NCI-H510A (cell line): ENCODE results near the gene MROH2A.
"Not testable (repeated sequence)": the region's sequence is repeated elsewhere in the genome, so short reads cannot be mapped to it uniquely, and the experiment has no call there.

Experiments
- DNase-seq: peaks from one replicate; lab custom pipeline; 2025; lab: John Stamatoyannopoulos, UW

The MROH2A gene, protein sequence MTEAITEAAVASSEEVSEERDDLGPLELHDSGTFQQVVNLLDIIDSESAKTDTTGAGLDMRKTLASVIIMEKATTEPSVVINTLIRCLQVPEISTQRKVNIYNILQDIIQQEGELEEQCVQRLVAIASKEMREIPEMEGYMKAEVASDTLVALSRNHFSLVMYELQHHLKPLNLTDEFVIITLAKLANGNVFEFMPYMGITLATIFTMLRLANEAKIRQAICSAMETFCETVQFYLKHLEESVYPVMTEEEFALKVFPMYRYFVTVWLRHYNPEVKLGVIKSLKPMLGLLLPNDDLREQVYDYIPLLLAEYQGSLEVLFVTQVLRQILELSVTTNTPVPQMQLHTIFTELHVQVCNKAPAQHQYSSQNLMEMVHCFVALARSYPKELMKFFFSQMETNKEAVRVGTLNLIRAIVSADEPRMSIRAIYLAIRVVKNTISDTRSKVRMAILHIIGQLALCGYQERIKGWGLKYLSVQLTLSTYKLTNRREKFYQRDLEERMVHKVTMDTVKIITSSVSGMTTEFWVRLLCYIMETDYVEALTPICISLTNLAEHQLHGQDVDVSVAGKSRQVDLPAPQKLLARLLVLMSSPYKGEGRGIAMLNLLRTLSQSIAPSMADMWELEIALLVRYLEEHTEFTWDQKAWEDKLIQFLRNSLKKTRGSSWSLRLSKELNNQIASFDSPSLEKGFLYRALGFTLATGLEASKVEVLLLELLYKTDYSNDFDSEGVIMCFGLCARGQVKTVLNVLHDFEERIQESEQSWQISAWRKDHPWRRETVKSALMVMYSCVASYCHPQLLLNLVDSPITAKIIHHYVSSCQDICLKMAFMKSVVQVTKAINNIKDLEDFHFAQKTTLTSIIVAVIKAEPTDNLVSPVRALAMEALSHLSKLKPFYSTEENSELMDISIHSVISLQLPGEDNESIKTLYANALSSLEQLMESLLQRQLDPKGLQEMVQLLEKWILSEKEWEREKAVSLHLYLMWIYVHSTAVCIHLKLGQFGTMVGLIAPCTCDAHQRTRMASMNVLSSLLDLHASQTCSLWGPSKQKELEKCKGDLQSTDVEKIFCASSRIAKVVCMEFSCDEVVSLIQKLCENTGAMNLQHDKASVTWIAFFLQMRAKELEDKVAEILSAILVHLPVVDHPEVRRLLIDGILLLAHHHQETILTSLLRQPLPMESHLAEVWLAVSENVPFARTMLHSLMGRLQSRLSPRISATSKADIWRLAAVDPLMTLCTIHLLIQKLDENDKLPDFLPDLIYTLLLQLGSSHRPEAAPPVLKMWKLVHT (N-terminal part only)

DNA sequence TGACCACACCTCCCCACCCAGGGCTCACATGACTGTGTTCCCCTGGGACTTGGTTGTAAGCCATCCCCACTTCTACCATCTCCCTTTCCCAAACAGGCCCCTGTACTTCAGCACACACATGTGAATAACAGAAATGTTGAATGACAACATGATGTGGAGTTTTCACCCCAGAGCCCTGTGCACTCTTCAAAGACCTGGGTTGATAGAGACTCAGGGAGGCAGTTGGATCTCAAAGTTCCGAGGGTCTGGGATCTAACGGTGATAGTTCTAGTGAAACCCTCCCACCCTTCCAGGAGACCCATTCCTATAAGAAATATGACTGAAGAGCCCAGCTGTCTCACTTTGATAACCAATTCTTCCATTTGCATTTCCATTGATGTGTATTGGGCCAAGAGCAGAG is at the start of gene MROH2A:
Gene MROH2A, plus strand, starts transcription at position 301 of the 400 bp plus-strand sequence. CDS start 1,029 bp downstream, outside the sequence.
- DNase-seq, result no peak

DNA sequence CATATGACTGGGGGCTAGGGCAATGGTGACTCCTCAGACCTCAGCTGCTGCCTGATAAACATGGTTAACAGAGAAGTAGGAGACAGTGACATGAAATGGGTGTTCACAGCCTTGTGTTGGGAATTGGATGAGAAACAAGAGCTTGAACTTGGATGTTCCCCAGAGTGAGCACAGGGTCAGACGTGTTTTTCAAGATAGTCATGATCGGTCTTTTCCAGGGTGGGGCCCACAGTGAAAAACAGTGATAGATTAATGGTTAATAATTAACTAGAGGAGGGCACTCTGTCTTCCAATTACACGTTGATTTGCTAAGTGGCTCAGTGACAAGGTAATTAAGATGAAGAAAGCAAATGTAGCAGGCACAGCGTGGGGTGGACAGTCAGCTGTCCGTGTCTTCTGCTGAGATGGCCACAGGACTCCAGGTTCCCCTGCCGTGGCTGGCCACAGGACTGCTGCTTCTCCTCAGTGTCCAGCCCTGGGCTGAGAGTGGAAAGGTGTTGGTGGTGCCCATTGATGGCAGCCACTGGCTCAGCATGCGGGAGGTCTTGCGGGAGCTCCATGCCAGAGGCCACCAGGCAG is 49.3 kb upstream of the MROH2A start, which contains the start of gene UGT1A3:
Gene UGT1A3, plus strand, starts transcription at position 320 of the 579 bp plus-strand sequence. Its CDS starts 85 bp downstream, at position 405.
- DNase-seq, result no peak

DNA sequence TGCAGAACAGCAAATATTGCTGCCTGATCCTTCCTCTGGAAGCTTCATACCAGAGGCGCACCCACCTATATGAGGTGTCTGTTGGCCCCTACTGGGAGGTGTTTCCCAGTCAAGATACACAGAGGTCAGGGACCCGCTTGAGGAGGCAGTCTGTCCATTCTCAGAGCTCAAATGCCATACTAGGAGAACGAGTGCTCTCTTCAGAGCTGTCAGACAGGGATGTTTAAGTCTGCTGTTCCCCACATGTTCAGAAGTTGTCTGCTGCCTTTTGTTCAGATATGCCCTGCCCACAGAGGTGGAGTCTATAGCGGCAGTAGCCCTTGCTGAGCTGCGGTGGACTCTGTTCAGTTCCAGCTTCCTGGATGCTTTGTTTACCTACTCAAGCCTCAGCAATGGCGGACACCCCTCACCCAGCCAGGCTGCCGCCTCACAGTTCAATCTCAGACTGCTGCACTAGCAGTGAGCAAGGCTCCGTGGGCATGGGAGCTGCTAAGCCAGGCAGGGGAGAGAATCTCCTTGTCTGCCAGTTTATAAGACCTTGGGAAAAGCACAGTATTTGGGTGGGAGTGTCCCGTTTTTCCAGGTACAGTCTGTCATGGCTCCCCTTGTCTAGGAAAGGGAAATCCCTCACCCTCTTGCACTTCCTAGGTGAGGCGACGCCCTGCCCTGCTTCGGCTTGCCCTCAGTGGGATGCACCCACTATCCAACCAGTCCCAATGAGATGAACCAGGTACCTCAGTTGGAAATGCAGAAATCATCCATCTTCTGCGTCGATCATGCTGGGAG is 41.1 kb upstream of the MROH2A start:
- DNase-seq, result not testable (repeated sequence)

DNA sequence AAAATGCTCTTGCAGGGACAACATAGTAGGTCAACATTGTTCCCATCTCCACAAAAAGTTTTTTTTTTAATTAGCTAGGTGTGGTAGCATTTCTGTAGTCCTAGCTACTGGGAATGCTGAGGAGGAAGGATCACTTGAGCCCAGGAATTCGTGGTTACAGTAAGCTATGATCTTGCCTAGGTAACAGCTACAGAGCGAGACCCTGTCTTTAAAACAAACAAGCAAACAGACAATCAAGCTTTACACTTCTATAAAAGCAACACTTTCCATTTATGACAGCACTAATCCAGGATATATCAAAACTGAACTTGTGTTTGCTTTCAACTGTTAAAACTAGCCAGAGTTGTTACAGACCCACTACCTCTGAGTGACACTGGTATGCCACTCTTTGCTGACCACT is 37.3 kb upstream of the MROH2A start:
- no peak for DNase-seq

DNA sequence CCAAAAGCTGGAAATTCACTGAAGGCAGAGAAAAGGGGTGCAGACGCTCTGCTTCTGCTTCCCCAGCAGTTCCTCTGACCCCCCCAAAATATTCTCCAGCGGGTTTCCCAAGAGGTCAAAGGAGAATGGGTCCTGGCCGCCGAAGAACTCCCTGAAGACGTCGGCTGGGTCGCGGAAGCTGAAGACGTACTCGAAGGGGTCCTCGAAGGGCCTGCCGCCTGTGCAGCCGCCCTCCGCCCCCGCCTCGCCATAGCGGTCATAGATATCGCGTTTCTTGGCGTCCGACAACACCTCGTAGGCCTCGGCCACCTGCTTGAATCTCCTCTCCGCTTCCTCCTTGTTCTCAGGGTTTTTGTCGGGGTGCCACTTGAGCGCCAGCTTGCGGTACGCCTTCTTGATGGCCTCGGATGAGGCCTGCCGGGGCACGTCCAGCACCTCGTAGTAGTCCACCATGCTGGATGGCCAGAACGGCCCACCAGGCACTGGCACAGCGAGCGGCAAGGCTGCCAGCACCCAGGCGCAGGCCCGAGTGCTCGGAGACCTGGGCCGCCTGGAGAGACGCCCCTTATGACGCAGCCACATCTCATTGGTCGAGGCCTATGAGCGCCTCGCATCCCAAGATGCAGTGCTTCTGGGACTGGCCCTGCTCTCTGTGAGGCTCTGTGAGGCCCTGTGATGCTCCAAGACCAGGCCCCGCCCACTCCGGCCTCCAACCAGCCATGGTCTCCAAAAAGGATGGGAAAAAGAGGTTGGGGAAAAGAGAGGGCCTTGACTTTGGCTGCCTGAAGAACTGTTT is 34.5 kb upstream of the MROH2A start:
- DNase-seq, result no peak

DNA sequence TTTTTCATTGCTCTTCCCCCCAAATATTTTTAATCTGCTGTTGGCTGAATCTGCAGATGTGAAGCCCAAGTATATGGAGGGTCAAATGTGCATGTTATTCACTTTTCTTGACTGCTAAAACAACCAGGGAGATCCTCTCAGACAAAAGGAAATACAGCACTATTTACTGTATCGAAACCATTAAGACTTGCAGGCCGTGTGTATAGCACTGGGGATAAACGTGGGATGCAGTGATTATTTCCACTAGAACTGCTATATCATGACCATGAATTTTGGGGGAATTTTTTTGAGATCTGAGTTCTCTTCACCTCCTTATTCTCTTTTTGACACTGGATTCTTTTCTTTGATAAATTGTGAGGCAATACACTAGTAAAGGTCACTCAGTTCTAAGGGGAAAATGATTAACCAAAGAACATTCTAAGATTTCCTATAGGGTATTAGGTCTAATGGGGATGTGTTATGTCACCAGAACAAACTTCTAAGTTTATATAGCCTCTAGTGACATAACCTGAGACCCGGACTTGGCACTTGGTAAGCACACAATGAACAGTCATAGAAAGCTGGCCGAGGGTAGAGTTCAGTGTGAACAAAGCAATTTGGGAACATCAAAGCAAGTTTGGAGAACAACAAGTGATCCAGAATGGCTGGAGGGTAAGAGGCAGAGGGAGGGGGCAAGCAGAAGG is 32.9 kb upstream of the MROH2A start:
- no peak for DNase-seq

DNA sequence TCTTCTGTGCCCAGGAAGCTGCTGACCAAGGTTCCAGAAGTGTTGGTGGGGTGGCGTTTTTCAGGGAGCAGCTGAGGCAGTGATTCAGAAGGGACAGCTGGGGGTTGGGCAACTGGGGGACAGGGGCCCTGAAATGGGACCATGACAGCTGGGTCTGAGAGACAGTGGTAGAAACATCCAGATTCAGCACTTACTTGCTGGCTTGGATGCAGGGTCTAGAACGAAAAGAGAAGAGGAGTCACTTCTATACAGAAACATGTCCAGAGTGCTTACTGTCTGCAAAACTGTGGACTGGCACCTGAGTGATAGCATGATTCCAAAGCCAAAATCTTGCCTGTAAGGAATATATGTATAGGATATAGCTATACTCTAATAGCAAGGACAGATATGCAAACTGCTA is 32.3 kb upstream of the MROH2A start:
- not testable (repeated sequence) for DNase-seq

DNA sequence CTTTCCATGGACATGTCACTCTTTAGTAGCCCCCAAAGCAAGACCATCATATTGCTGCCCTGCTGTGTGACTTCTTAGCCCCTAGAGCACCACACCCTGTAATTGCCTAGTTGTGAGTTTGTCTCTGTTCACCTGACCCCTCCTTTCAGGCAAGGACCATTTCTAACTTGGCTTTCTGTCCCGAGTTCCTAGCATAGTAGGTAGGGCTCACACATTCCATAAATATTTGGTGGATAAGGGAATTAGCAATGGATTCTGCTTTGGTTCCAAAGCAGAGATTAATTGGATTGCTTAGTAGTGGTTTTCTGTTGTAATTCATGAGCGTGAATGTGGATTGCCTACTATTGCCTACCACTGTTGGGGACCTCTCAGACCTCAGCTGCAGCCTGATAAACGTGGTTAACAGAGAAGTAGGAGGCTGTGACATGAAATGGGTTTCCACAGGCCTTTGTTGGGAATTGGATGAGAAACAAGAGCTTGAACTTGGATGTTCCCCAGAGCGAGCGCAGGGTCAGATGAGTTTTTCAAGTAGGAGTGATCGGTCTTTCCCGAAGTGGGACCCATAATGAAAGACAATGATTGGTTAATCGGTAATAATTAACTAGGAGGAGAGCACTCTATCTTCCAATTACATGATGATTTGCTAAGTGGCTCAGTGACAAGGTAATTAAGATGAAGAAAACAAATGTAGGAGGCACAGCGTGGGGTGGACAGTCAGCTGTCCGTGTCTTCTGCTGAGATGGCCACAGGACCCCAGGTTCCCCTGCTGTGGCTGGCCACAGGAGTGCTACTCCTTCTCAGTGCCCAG is 31.5 kb upstream of the MROH2A start:
- DNase-seq, result no peak

DNA sequence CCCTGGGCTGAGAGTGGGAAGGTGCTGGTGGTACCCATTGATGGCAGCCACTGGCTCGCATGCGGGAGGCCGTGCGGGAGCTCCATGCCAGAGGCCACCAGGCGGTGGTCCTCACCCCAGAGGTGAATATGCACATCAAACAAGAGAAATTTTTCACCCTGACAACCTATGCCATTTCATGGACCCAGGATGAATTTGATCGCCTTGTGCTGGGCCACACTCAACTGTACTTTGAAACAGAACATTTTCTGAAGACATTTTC is 30.9 kb upstream of the MROH2A start:
- no peak for DNase-seq

DNA sequence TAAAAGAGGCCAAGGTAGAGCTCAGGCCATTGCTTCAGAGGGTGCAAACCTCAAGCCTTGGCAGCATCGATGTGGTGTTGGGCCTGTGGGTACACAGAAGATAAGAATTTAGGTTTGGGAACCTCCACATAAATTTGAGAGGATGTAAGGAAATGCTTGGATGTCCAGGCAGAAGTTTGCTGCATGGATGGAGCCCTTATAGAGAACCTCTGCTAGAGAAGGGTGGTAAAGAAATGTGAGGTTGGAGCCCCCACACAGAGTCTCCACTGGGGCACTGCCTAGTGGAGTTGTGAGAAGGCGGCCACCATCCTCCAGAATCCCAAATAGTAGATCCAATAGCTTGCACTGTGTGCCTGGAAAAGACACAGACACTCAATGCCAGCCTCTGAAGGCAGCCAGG is 27.4 kb upstream of the MROH2A start:
- not testable (repeated sequence) for DNase-seq

DNA sequence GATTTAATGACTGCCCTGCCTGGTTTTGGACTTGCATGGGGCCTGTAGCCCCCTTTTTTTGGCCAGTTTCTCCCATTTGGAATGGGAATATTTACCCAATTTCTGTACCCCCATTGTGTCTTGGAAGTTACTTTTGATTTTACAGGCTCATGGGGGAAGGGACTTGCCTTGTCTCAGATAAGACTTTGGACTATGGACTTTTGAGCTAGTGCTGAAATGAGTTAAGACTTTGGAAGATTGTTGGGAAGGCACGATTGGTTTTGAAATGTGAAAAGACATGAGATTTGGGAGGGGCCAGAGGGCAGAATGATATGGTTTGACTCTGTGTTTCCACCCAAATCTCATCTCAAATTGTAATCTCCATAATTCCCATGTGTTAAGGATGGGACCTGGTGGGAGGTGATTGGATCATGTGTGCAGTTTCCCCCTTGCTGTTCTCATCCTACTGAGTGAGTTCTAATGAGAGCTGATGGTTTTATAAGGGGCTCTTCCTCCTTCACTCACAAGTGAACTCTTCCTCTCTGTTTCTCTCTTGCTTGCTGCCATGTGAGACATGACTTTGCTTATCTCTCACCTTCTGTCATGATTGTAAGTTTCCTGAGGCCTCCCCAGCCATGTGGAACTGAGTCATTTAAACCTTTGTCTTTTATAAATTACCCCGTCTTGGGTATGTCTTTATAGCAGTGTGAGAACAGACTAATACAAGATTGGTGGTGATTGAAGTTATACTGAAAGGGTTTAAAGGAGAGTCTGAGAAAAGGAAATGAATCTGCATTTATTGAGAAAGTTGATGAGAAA is 26.7 kb upstream of the MROH2A start:
- not testable (repeated sequence) for DNase-seq

DNA sequence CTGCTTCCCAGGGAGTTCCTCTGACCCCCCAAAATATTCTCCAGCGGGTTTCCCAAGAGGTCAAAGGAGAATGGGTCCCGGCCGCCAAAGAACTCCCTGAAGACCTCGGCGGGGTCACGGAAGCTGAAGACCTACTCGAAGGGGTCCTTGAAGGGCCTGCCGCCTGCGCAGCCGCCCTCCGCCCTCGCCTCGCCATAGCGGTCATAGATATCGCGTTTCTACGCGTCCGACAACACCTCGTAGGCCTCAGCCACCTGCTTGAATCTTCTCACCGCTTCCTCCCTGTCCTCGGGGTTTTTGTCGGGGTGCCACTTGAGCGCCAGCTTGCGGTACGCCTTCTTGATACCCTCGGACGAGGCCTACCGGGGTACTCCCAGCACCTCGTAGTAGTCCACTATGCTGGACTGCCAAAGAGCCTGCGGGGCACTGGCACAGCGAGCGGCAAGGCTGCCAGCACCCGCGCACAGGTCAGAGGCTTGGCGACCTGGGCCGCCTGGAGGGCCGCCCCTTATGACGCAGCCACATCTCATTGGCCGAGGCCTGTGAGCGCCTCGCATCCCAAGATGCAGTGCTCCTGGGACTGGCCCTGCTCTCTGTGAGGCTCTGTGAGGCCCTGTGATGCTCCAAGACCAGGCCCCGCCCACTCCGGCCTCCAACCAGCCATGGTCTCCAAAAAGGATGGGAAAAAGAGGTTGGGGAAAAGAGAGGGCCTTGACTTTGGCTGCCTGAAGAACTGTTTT is 23.1 kb upstream of the MROH2A start:
- DNase-seq, result no peak

DNA sequence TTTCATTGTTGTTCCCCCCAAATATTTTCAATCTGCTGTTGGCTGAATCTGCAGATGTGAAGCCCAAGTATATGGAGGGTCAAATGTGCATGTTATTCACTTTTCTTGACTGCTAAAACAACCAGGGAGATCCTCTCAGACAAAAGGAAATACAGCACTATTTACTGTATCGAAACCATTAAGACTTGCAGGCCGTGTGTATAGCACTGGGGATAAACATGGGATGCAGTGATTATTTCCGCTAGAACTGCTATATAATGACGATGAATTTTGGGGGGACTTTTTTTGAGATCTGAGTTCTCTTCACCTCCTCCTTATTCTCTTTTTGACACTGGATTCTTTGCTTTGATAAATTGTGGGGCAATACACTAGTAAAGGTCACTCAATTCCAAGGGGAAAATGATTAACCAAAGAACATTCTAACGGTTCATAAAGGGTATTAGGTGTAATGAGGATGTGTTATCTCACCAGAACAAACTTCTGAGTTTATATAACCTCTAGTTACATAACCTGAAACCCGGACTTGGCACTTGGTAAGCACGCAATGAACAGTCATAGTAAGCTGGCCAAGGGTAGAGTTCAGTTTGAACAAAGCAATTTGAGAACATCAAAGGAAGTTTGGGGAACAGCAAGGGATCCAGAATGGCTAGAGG is 21.6 kb upstream of the MROH2A start:
- no peak for DNase-seq

DNA sequence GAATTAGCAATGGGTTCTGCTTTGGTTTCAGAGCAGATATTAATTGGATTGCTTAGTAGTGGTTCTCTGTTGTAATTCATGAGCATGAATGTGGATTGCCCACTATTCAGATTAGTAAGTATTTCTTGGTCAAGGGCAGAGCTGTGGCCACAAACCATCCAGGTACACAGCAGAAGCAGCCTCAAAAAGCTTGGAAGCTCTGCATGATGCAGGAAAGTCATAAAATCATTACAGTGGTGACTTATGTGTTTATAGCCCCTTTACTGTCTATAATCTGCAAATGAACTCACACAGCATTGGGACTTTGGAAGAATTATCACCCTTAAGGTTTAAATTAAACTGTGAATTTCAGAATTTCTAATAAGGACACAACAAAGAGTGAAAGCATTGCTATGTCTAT is 20.0 kb upstream of the MROH2A start:
- DNase-seq, result no peak

DNA sequence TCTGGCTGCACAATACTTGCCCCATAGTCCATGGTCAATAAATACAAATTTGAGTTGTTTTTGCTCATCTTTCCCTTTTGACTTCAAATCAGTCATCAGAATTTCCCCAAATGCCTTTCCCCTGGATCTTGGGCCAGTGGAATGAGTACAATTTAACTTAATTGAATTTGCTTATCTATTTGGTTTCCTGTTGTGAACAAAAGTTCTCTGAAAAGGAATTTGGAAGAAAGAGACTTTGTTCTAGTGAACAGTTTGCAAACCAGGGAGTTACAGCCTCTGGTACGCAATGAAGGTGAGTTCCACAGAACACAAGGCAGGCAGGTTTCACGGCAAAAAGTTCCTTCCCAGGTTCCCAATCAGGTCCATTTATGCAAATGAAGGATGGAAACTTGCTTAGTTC is 19.3 kb upstream of the MROH2A start:
- no peak for DNase-seq

DNA sequence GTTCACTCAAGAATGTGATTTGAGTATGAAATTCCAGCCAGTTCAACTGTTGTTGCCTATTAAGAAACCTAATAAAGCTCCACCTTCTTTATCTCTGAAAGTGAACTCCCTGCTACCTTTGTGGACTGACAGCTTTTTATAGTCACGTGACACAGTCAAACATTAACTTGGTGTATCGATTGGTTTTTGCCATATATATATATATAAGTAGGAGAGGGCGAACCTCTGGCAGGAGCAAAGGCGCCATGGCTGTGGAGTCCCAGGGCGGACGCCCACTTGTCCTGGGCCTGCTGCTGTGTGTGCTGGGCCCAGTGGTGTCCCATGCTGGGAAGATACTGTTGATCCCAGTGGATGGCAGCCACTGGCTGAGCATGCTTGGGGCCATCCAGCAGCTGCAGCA is 18.1 kb upstream of the MROH2A start, which contains the start of gene UGT1A1:
Gene UGT1A1, plus strand, starts transcription at position 228 of the 400 bp plus-strand sequence. Its CDS starts 18 bp downstream, at position 246.
- DNase-seq, result no peak
